GM21423 (cell line): Measurements from ENCODE around the gene TBCC.
A peak's percentile ranks its signal among the peaks of the same experiment; 100 is the strongest.
"Not testable (repeated sequence)": the region's sequence is repeated elsewhere in the genome, so short reads cannot be mapped to it uniquely, and the experiment has no call there.

Experiments used
- ATAC-seq: cut with Tn5 transposase; IDR thresholded peaks from one replicate; pipeline ENCODE4 v1.9.1; 2021; ENCODE audit warnings: mild to moderate bottlenecking, moderate library complexity; ENCODE audit not compliant: unreplicated experiment

TBCC gene

DNA sequence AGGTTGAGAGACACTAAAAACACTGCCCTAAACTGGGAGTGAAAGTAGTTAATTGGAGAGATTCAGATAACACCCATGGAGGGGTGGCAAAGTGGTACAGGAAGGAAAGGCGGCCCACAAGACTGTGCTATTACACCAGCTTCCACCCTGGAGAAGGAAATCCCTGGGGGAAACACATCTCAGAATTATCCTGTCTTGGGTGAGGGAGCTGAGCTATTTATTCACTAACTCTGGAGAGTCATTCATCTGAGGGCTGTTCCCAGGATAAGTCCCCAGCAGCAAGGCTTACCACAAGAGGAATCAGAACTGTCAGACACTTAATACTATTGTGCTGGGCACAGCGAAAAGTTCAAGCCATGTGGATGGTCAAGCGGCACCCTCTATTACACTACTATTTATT lies 9.9 kb downstream of the TBCC start:
- no peak for ATAC-seq

DNA sequence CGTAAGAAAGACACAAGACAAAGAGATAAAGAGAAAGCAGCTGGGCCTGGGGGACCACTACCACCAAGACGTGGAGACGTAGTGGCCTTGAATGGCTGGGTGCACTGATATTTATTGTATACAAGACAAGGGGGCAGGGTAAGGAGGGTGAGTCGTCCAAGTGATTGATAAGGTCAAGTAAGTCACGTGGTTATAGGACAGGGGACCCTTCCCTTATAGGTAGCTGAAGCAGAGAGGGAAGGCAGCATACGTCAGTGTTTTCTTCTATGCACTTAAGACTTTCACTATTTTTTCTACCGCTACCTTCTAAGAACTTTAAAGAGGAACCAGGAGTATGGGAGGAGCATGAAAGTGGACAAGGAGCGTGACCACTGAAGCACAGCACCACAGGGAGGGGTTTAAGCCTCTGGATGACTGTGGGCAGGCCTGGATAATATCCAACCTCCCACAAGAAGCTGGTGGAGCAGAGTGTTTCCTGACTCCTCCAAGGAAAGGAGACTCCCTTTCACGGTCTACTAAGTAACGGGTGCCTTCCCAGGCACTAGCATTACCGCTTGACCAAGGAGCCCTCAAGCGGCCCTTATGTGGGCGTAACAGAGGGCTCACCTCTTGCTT lies 11.9 kb downstream of the TBCC start:
- ATAC-seq: not testable (repeated sequence)

DNA sequence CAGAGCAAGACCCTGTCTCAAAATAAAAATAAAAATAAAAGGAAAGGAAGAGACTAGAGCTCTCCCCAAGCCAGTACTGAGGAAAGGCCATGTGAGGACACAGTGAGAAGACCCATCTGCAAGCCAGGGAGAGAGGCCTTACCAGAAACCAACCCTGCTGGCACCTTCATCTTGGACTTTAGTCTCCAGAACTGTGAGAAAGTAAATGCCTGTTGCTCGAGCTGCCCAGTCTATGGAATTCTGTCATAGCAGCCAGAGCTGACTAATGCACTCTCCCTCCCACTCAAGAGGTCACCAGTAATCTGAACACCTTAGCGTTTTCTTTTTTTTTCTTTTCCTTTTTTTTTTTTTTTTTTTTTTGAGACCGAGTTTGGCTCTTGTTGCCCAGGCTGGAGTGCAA lies 16.2 kb downstream of the TBCC start:
- ATAC-seq: no peak

DNA sequence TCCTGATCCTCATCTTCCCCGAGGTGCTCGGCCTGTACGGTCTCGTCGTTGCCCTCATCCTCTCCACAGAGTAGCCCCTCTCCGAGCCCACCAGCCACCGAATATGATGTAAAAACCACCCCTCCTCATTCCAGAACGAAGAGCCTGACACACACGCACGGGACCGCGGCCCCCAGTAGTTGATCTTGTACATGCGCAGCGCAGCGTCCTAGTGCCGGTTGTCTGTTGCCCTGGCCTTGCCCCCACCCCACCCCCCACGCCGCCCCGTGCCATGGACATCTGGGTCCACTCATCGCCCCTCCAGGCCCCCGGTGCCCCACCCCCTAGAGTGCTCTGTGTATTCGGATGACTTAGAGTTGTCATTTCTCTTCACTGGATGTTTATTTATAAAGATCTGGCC lies 18.3 kb downstream of the TBCC start:
- no peak for ATAC-seq

DNA sequence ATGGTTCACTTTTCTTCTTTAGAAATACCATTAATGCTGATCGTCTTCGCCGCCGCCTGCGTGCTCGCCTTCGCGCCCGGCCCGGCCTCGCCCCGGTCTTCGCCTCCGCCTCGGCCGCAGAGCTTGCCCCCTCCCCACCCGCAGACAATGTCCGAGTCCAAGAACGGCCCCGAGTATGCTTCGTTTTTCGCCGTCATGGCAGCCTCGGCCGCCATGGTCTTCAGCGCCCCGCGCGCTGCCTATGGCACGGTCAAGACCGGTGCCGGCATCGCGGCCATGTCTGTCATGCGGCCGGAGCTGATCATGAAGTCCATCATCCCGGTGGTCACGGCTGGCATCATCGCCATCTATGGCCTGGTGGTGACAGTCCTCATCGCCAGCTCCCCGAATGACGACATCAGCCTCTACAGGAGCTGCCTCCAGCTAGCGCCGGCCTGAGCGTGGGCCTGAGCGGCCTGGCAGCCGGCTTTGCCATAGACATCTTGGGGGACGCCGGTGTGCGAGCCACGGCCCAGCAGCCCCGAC lies 18.8 kb downstream of the TBCC start:
- no peak for ATAC-seq

DNA sequence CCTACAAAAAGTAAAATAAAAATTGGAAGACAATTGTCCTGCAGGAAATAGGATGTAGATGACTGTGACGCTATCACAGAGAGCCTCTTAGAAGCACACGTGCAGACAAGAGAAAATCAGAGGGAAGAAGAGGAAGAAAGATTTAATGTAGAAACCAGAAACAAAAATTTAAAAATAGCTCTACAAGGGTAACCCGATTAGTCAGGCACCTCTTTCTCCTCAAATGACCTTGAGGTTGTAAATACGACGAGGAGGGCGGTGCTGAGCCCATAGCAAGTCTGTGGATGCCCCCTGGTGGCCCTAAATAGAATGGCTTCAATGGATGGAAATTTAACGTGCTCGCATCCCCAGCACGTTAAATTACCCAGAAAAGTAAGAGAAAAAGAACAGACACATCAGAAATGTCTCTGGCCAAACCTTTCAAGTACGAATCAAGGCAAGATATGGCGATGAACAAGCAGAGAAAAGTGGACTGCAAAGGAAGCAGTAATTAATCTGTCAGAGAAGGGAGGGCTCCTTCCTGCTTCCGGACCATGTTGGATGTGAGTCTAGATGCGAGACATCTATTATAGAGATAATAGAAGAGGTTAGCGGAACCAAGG lies 19.3 kb downstream of the TBCC start:
- peak; percentile 77 for ATAC-seq

DNA sequence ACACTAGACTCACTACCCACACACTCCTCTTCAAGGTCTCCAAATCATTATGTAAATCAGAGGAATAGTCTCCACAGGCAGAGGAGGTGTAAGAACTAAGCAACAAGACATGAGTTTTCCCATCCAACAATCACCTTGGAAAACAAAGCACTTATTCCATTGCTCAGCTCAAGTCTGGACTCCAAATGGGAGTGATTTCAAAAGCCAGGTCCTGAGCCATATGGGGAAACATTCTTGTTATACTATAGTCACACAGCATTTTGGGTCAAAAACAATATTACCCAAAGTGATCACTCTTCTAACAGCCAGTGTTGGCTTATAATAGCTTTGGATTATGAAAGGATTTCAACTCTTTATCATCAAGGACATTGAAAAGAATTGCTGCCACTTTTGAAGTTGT lies 19.9 kb downstream of the TBCC start:
- no peak for ATAC-seq

DNA sequence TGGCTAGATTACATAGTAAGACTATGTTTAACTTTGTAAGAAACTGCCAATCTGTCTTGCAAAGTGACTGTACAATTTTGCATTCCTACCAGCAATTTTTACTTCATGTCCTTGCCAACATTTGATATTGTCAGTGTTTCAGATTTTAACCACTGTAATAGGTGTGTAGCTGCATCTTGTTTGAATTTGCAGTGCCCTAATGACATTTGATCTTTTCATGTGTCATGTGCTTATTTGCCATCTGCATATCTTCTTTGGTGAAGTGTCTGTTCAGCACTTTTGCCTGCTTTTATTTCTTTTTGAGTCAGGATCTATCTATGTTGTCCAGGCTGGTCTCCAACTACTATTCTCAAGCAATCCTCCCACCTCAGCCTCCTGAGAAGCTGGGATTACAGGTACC lies 21.1 kb downstream of the TBCC start:
- ATAC-seq: no peak

DNA sequence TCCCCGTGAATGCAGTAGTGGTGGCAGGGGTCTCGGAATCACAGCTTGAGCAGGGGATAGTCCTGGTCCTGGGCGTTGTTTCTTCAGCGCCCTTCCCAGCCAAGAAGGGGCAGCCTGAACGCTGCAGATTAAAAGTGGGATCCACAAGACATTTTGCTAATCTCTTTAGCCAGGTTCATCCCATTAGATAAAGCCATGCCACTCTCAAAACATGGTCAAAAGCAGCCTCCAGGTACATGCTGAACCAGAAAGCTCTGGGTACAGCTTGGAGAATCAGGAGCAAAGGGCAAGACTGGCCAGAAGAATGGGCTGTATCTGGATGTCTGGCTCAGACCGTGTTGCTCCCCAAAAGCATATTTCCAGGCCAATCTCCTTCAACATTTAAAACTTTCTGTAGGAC lies 23.4 kb downstream of the TBCC start, which contains the start of gene PRPH2:
Gene PRPH2 (minus strand): TSS at position 101 of the 400 bp plus-strand sequence. CDS start 263 bp downstream, outside the sequence.
- no peak for ATAC-seq

DNA sequence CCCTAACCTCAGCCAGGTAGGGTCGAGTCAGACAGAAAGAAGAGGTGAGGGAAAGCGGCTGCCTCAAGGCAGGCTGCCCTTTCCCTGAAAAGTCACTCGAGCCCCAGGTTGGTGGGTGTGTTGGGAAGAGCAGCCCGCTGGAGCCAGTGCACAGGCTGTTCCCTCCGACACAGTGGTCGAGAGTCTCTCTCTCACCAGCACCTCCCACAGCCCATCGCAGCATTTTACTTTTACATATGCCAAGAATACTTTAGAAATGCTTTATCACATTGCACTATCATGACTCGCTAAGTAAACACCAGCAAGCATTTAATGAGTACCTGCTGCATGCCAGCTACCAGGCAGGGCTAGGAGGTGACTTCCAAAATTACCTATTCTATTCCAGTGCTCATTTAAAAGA lies 25.2 kb downstream of the TBCC start:
- no peak for ATAC-seq

DNA sequence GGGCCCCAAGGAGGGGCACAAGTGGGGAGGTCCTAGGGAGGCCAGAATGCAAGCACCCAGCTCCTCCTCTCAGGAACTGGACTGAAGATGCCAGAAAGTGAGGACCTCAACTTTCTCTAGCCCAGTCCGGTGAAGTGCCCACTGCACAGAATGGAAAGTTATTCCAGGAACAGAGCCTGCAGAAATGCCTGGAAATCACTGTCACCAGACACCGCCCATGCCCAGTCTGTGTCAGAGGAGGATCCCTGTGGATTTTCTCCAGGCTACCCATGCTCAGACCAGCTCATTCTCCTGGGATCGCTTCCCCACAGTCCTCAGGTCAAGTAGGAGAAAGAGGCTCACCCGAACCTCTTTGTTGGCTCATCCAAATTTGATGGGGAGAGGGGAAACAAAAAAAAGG lies 30.0 kb downstream of the TBCC start:
- no peak for ATAC-seq

DNA sequence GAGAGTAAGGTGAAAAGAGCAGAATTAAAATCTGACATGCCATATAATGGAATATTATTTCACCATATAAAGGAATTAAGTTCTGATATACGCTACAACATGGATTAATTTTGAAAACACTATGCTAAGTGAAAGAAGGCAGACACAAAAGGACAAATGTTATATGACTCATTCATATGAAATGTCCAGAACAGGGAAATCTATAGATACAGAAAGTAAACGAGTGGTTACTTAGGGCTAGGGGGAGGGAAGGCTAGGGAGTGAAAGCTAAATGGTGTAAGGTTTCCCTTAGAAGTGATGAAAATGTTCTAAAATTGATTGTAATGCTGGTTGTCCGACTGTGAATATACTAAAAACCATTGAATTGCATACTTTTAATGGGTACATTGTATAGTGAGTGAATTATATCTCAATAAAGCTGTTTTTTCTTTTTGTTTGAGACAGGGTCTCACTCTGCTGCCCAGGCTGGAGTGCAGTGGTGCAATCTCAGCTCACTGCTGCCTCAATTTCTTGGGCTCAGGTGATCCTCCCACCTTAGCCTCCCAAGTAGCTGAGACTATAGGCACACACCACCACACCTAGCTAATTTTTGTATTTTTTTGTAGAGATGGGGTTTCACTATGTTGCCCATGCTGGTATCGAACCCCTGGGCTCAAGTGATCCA lies 31.7 kb downstream of the TBCC start:
- no peak for ATAC-seq

DNA sequence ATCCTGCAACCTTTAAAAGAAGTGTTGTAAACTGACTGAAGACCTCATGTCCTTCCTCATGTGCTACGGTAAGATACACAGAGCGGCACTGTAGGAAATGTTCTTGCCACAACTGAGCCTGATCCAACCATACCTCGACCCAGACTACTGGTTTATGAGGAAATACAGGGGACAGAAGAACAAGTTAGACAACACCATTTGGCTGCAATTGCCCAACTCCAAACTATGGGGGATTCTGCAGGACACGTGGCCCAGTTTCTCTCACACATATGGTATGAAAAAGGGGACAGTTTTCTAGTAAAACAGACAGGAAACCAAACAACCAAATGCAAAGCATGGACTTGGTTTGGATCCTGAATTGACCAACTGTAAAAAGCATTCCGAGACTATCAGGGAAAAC lies 34.0 kb downstream of the TBCC start:
- ATAC-seq: no peak

DNA sequence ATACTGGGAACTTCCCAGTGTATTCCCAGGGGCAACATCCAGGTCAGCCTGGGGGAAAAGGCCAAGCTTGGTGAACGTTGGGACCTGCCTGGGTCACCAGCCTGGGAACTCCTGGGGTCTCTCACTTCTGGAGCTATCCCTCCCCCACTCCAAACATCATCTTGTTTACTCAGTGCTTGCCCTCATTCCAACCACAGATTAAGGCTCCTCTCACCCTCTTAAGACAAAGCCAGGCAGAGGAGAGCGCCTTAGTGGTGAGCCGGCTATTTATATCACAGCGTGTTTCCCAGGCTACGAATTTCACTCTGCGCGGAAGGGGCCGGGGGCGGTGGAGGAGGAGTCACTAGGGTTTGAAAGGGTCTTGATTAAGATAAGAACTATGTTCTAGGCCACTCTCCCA lies 35.6 kb downstream of the TBCC start:
- no peak for ATAC-seq

DNA sequence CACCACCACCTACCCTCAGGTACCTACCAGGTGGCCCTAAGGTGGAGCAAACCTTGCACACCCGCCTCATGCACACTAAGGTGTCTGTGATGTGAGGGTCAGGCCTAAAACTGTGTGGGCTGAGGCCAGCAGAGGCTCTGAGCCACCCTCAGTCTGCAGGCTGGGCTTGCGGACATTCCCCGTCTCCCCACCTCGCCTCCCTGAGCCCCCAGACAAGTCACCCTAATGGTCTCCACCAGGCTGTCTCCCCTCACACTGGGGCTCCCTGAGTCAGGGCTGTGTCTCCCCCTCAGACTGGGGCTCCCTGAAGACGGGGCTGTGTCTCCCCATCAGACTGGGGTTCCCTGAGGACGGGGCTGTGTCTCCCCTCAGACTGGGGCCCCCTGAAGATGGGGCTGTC lies 36.0 kb downstream of the TBCC start:
- no peak for ATAC-seq

DNA sequence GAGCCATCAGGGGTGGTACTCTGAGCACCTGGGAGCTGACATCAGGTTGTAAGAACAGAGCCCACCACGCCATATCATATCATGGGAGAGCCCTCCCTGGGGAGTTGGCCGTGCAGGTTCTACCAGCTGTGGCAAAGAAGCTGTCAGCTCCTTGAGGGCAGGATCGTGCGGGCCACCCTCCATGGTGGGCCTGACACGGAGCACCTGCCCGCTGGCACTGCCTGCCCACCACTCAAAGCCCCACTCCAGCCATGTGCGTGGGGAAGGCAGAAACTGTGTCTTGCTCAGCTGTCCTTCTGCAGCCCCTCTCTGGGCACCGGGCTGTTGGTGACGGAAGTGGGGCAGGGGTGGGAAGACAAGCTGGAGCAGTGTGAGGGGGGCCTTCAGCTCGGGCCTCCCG lies 37.8 kb downstream of the TBCC start:
- ATAC-seq: no peak

DNA sequence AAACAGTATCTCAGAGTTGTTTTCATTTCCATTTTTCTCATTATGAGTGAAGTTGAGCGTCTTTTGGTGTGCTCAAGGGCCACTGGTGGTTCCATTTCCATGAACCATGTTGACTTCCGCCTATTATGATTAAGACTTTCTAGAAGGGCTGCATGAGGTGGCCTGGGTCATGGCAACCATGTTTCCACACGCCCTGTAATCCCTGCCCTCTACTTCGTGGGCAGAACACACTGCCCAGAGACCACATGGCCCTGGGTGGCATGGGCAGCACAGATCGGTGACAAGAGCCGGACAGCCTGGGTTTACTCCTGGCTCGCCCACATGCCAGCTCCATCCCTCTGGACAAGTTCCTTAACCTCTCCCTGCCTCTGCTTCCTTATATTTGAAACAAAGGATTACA lies 38.3 kb downstream of the TBCC start:
- no peak for ATAC-seq

DNA sequence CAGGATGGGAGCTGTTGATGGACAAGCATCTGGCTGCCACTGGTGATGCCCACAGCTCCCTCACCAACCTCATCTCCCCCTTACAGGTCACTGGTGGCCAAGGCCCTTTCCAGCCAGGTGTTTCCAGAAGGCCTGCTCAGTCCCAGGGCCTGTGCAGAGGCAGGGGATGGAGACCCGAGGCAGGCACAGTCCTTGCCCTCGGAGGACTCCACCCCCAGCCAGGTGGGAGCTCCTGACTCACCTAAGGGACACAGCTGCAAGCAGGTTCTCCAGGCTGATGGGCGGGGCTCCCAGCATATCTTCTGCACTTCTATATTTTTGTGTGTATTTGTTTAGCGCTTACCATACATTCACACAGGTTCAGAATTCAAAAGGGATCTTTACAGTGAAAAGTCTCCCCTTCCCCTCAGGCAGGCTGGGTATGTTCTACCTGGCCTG lies 40.9 kb downstream of the TBCC start:
- no peak for ATAC-seq

DNA sequence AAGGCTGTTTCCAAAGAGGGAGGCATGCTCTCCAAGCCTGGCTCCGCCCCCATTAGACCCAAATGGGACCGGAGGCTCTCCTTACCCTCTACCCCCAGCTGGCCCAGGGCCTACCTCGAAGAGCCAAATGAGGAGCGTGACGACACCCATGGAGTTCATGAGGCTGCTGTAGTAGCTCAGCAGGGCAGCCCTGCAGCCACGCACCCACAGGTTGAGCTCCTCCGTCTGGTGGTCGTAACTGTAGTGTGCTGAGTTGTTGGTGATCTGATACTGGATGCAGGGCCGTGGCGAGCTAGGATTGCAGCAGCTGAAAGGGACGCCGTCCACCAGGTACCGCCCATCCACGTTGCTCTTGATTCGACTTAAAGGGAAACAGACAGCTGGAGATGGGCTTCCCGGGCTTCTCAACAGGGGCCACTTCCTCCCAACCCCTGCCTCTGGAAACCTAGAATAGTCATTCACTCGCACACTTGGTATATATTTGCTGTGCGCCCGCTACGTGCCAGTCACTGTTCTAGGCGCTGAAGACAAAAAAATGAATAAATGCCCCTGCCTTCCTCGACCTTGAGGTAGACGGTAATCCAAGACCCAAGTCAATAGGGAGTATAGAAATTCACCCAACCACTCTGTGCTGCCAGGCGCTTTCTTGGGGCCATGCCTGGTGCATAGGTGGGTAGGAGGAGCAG lies 41.5 kb downstream of the TBCC start:
- ATAC-seq: no peak

DNA sequence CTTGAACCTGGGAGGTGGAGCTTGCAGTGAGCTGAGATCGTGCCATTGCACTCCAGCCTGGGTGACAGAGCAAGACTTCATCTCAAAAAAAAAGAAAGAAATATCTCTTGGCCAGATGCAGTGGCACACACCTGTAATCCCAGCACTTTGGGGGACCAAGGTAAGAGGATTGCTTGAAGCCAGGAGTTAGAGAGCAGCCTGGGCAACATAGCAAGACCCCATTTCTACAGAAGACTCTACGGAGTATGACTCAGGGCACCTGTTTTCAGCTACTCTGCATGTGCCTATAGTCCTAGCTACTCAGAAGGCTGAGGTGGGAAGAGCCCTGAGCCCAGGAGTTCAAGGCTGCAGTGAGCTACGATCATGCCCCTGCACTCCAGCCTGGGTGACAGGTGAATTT lies 43.1 kb downstream of the TBCC start:
- ATAC-seq: not testable (repeated sequence)

DNA sequence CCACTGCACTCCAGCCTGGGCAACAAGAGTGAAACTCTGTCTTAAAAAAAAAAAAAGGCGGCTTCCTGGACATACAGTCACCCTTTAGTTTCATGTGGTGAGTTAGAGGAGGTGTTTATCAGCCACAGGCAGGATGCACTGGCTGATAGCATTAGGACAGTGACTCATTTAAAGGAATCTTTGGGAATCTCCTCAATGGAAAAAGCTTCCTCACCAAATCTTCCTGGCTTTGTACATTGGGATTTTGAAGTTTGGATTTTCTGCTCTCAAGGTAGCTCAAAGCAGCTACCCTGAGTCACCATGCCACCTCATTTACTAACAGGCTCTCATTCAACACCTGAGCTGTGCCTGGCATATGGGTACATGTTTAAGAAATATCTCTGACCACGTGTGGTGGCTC lies 43.7 kb downstream of the TBCC start:
- no peak for ATAC-seq

DNA sequence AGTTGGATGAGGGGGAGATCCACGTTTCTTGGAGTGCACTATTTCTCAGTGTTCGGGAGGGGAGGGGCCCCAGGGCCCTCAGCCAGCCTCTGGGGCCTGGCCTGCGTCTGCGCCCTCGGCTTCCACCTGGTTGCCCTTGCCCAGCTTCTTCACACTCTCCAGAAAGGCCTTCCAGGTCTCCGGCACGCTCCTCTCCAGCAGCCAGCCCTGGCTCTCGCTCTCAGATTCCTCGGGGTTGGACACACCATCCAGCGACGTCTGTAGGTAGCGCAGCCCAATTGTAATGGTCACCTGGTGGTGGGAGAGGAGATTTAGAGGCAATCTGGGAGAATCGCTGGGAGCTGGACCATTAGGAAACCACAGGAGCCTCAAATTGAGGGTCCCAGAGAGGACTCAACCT lies 47.7 kb downstream of the TBCC start:
- no peak for ATAC-seq
